HCT116 (cell line): ENCODE measurements around the gene RBM44.

Experiments used
- CTCF ChIP-seq, 3 experiments: fragments of 200-600 bp in 1 of 3; sonication (generic) in 1 of 3; IDR thresholded peaks in 2 of 3; conservative IDR thresholded peaks in 1 of 3; 2 replicates each; pipeline ENCODE4 v1.5.1; 2012 to 2017; ENCODE audit warnings: low read depth in 2 of 3, low read length in 2 of 3, antibody characterized with exemption in 1 of 3, borderline replicate concordance in 1 of 3, control low read depth in 1 of 3, mild to moderate bottlenecking in 1 of 3, mixed read lengths in 1 of 3, mixed run types in 1 of 3, moderate library complexity in 1 of 3; ENCODE audit not compliant: insufficient read depth in 1 of 3
- ELF1 ChIP-seq: IDR thresholded peaks from 2 replicates; pipeline ENCODE4 v1.6.1; 2012; ENCODE audit warnings: low read depth, borderline replicate concordance
- EZH2phosphoT487 ChIP-seq: fragments of 200-600 bp; IDR thresholded peaks from 2 replicates; pipeline ENCODE4 v1.6.1; 2018; ENCODE audit warnings: antibody characterized with exemption, borderline replicate concordance
- MAX ChIP-seq: IDR thresholded peaks from 2 replicates; pipeline ENCODE4 v1.6.1; 2012
- POLR2AphosphoS5 ChIP-seq: IDR thresholded peaks from 2 replicates; pipeline ENCODE4 v1.6.1; 2011; ENCODE audit warnings: mild to moderate bottlenecking, low read depth, low read length, moderate library complexity
- TCF7L2 ChIP-seq: IDR thresholded peaks from 2 replicates; pipeline ENCODE4 v1.7.0; 2011; ENCODE audit warnings: borderline replicate concordance, inconsistent platforms; ENCODE audit not compliant: insufficient read depth, insufficient read length; ENCODE audit errors: extremely low read depth

GRCh38 chr2:237773826-237774225 is 24.8 kb upstream of the RBM44 start:
- no peak for TF ChIP-seq POLR2AphosphoS5
- no peak for TF ChIP-seq CTCF (IDR thresholded peaks at IDR 0.05 in 2 of 3, conservative IDR thresholded peaks at IDR 0.05 in 1 of 3; ENCODE audit: borderline replicate concordance in 1 of 3, insufficient read depth in 1 of 3, low read depth in 2 of 3, low read length in 2 of 3)
- no peak for TF ChIP-seq ELF1
- no peak for TF ChIP-seq TCF7L2
- no peak for TF ChIP-seq EZH2phosphoT487
- no peak for TF ChIP-seq MAX
